PFSK-1 (cell line): ENCODE measurements around the gene MYO7B.

Experiments used
- FOXP2 ChIP-seq: optimal IDR thresholded peaks from 2 replicates; pipeline ENCODE3; 2011; ENCODE audit warnings: borderline replicate concordance, control low read depth, inconsistent platforms; ENCODE audit not compliant: insufficient read depth; ENCODE audit errors: extremely low read length, extremely low read depth
- POLR2AphosphoS5 ChIP-seq: IDR thresholded peaks from 2 replicates; pipeline ENCODE4 v1.6.1; 2012; ENCODE audit warnings: low read depth, mild to moderate bottlenecking, control low read depth, low read length, moderate library complexity
- REST ChIP-seq, 2 experiments: IDR thresholded peaks; 2 replicates each; pipeline versions ENCODE4 v1.6.1 to v1.8.0; 2011 to 2012; ENCODE audit warnings: low read depth in 2 of 2, low read length in 2 of 2, control low read depth in 1 of 2, inconsistent platforms in 1 of 2, mild to moderate bottlenecking in 1 of 2, moderate library complexity in 1 of 2; ENCODE audit not compliant: insufficient read depth in 1 of 2
- SIN3A ChIP-seq: IDR thresholded peaks from 2 replicates; pipeline ENCODE4 v1.6.1; 2012; ENCODE audit warnings: mild to moderate bottlenecking, low read length, moderate library complexity, borderline replicate concordance; ENCODE audit not compliant: insufficient read depth
- TAF1 ChIP-seq: IDR thresholded peaks from 2 replicates; pipeline ENCODE4 v1.6.1; 2012; ENCODE audit warnings: low read length, control low read depth, borderline replicate concordance; ENCODE audit not compliant: insufficient read depth

The MYO7B gene

GRCh38 chr2:127606625-127607398 is 71.3 kb downstream of the MYO7B start:
- TF ChIP-seq REST (IDR thresholded peaks at IDR 0.05; ENCODE audit: insufficient read depth in 1 of 2, low read depth in 2 of 2, low read length in 2 of 2): no peak
- no peak for TF ChIP-seq POLR2AphosphoS5
- TF ChIP-seq FOXP2: no peak
- TF ChIP-seq TAF1: no peak
- TF ChIP-seq SIN3A: no peak

- TF ChIP-seq FOXP2 (no peak), SIN3A (no peak), POLR2AphosphoS5 (no peak), REST (IDR thresholded peaks at IDR 0.05; ENCODE audit: insufficient read depth in 1 of 2, low read depth in 2 of 2, low read length in 2 of 2) (no peak), TAF1 (no peak)
These were observed 72.0 kb downstream of the MYO7B start for GRCh38 chr2:127607399-127607908.

- TF ChIP-seq POLR2AphosphoS5 (no peak), FOXP2 (no peak), REST (IDR thresholded peaks at IDR 0.05; ENCODE audit: insufficient read depth in 1 of 2, low read depth in 2 of 2, low read length in 2 of 2) (no peak), TAF1 (no peak), SIN3A (no peak)
These were observed 72.9 kb downstream of the MYO7B start for GRCh38 chr2:127608061-127609030.

GRCh38 chr2:127609031-127609751 is 73.7 kb downstream of the MYO7B start:
- TF ChIP-seq POLR2AphosphoS5 (no peak), REST (IDR thresholded peaks at IDR 0.05; ENCODE audit: insufficient read depth in 1 of 2, low read depth in 2 of 2, low read length in 2 of 2) (no peak), SIN3A (no peak), TAF1 (no peak), FOXP2 (no peak)
